Amniotic stem cell (primary cell): ENCODE measurements around the gene ICAM2.

Experiments
- DNase-seq: peaks from one replicate; lab custom pipeline; 2025; lab: John Stamatoyannopoulos, UW

Gene ICAM2

GRCh38 chr17:64020056-64020766, at the start of gene ICAM2:
Gene ICAM2 (minus strand): TSS chr17:64020633. CDS start chr17:64006691, 13,942 bp downstream.
- DNase-seq, result no peak

- DNase-seq, result no peak
Observed at GRCh38 chr17:64070213-64070612, 49.8 kb upstream of the ICAM2 start.

GRCh38 chr17:64069143-64069542, 48.7 kb upstream of the ICAM2 start:
- no peak for DNase-seq

GRCh38 chr17:64067657-64068056, 47.2 kb upstream of the ICAM2 start:
- no peak for DNase-seq

GRCh38 chr17:64066716-64067115, 46.3 kb upstream of the ICAM2 start:
- no peak for DNase-seq

GRCh38 chr17:64065161-64065560, 44.7 kb upstream of the ICAM2 start:
- no peak for DNase-seq

- no peak for DNase-seq
Observed at GRCh38 chr17:64064331-64064730, 43.9 kb upstream of the ICAM2 start.

- no peak for DNase-seq
Observed at GRCh38 chr17:64063766-64064224, 43.4 kb upstream of the ICAM2 start.

- no peak for DNase-seq
Observed at GRCh38 chr17:64063088-64063487, 42.7 kb upstream of the ICAM2 start.

- no peak for DNase-seq
Observed at GRCh38 chr17:64061178-64061898, 40.9 kb upstream of the ICAM2 start.

GRCh38 chr17:64060331-64060730, 39.9 kb upstream of the ICAM2 start:
- DNase-seq, result no peak

GRCh38 chr17:64059756-64060155, 39.3 kb upstream of the ICAM2 start:
- no peak for DNase-seq

GRCh38 chr17:64058621-64059020, 38.2 kb upstream of the ICAM2 start:
- DNase-seq, result no peak

- DNase-seq, result no peak
Observed at GRCh38 chr17:64057701-64058263, 37.3 kb upstream of the ICAM2 start.

GRCh38 chr17:64056269-64057005, 36.0 kb upstream of the ICAM2 start:
- DNase-seq, result no peak

GRCh38 chr17:64055183-64056142, 35.0 kb upstream of the ICAM2 start:
- no peak for DNase-seq

- no peak for DNase-seq
Observed at GRCh38 chr17:64054304-64054703, 33.9 kb upstream of the ICAM2 start.

GRCh38 chr17:64053101-64053500, 32.7 kb upstream of the ICAM2 start:
- DNase-seq, result no peak

- DNase-seq, result no peak
Observed at GRCh38 chr17:64051153-64051552, 30.7 kb upstream of the ICAM2 start.

- DNase-seq, result no peak
Observed at GRCh38 chr17:64048805-64049204, 28.4 kb upstream of the ICAM2 start.

GRCh38 chr17:64045176-64045575, 24.7 kb upstream of the ICAM2 start:
- no peak for DNase-seq
